NCI-H2029 treated with DMSO at 0.1 percent for 48 hours (cell line): ENCODE data around the gene EXOC2.
A peak's percentile ranks its signal among the peaks of the same experiment; 100 is the strongest.
"Not testable (repeated sequence)": the region's sequence is repeated elsewhere in the genome, so short reads cannot be mapped to it uniquely, and the experiment has no call there.

ENCODE experiments used
- DNase-seq: peaks from one replicate; lab custom pipeline; 2025; lab: John Stamatoyannopoulos, UW

EXOC2 gene

DNA sequence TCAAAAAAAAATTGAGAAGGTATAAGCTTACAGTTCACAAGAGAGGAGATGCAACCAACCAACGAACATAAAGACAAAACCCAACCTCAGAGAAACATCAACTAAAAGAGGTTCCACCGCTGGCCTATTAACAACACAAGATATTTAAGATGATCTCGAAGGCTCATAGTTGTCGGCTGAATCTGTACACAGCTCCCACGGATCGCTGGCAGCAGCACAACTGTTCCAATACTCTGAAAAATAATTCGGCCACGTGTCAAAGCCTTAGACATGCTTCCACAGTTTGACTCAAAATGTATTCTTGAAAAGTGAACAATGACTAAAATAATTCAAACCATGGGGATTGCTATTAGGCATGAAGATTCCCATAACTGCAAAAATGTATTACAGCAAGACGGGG lies 13.7 kb downstream of the EXOC2 start:
- DNase-seq = no peak

DNA sequence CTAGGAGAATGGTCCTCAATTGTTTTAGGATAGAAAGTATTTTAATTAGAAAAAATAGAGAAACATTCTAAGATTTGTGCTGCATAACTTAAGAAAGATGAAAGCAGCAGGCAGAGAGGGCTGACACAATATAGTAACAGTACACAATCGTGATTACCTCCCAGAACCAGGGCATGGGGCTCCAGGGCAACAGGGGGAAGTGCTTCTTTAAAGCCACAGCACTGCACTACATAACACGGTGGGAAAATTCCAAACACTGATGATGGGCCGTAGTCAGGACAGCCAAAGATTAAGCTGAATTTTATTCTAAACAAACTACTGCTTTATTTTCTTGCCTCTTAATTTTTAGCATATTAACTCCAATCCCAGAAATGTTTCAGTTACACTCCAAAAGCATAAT lies 14.4 kb downstream of the EXOC2 start:
- no peak for DNase-seq

DNA sequence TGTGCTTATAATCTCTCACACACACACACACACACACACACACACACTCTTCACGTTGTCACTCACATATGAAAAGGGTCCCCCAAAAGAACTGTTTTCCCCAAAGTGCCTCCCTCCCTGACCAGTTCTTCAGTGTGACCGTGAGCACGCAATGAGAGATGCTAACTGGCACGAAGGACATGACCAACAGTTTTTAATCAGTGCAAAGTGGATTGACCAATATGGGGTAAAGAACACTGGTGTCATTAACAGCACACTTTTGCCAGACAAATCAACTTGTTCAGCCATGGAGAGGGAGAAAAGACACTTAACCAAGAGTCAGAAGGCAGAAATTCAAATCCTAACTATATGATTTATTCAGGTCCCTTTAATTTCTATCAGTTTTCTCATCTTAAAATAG lies 15.0 kb downstream of the EXOC2 start:
- no peak for DNase-seq

DNA sequence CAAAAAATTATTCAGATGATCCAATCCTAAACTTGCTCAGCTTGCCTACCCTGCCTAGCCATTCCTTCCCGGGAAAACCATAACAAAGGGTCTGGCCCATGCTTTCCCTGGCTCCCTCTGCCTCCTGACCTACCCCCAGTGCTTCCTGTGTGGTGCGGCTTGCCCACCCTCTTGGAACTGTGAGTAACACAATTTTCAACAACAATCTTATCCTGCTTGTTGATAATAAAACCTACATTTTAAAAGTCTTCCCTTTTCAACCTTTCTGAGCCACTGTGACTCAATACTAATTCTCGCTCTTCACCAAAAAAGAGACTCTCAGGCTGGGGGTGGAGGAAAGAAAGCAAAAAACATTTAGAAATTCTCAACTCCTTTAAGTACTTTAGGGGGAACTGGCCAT lies 18.0 kb downstream of the EXOC2 start:
- no peak for DNase-seq

DNA sequence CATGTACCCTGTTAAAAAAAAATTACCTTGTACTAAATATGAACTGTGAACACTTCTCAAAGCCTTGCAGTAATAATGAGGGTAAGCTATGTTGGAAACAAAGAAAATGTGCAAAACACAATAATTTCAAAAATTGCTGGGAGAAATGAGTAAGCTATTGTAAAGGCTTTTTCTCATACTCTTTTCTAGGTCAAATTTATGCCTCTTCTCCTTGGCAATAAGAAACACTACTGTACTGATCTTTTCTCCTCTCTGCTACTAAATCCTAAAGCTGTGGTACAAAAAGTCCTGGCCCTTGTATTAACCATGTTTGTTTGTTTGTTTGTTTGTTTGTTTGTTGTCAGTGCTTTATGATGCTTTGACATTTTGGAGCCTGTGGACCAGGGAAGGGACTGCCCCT lies 18.5 kb downstream of the EXOC2 start:
- DNase-seq = no peak

DNA sequence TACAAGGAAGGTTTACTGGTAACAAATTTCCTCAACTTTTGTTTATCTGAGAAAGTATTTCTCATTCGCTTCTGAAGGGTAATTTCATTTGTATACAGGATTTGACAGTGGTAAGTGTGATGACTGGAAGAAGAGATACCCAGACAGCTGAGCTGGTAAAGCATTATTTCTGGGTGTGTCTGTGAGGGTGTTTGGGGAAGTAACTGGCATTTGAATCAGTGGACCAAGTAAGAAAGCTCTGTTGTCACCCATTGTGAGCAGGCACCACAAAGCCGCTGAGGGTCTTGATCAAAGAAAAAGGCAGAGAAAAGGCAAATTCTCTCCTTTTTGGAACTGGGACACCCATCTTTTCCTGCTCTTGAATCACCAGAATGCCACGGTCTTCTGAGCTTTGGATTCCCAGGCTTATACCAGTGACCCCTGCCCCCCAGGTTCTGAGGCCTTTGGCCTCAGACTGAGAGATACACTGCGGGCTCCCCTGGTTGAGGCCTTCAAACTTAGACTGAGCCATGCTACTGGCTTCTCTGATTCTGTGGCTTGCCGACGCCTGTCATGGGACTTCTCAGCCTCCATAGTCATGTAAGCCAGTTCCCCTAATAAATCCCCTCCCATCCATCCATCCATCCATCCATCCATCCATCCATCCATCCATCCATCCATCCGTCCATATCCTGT lies 25.5 kb downstream of the EXOC2 start:
- DNase-seq = no peak

DNA sequence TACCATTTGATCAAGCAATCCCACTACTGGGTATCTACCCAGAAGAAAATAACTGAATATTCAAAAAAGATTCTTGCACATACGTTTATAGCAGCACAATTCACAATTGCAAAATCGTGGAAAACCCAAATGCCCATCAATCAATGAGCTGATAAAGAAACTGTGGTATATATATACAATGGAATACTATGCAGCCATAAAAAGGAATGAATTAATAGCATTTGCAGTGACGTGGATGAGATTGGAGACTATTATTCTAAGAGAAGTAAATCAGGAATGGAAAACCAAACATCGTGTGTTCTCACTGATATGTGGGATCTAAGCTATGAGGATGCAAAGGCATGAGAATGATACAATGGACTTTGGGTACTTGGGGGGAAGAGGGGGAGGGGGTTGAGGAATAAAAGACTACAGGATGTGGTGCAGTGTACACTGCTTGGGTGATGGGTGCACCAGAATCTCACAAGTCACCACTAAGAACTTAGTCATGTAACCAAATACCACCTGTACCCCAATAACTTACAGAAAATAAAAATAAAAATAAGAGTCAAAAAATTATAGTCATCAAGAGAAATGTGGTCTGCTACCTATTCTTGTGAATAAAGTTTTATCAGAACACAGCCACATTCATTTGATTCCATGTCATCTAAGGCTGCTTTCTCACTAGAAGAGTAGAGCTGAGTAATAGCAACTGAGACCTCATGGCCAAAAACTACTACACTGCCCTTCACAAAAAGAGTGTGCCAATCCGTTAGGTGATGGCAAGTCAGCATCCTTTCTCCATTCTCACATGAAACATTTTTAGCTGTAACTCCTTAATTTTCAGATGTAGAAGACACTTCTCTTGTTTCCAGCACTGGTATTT lies 27.3 kb downstream of the EXOC2 start:
- DNase-seq = no peak

DNA sequence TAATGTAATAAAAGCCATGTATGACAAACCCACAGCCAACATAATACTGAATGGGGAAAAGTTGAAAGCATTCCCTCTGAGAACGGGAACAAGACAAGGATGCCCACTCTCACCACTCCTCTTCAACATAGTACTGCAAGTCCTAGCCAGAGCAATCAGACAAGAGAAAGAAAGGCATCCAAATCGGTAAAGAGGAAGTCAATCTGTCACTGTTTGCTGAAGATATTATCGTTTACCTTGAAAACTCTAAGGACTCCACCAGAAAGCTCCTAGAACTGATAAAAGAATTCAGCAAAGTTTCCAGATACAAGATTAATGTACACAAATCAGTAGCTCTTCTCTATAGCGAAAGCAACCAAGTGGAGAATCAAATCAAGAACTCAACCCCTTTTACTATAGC lies 29.2 kb downstream of the EXOC2 start:
- DNase-seq = not testable (repeated sequence)

DNA sequence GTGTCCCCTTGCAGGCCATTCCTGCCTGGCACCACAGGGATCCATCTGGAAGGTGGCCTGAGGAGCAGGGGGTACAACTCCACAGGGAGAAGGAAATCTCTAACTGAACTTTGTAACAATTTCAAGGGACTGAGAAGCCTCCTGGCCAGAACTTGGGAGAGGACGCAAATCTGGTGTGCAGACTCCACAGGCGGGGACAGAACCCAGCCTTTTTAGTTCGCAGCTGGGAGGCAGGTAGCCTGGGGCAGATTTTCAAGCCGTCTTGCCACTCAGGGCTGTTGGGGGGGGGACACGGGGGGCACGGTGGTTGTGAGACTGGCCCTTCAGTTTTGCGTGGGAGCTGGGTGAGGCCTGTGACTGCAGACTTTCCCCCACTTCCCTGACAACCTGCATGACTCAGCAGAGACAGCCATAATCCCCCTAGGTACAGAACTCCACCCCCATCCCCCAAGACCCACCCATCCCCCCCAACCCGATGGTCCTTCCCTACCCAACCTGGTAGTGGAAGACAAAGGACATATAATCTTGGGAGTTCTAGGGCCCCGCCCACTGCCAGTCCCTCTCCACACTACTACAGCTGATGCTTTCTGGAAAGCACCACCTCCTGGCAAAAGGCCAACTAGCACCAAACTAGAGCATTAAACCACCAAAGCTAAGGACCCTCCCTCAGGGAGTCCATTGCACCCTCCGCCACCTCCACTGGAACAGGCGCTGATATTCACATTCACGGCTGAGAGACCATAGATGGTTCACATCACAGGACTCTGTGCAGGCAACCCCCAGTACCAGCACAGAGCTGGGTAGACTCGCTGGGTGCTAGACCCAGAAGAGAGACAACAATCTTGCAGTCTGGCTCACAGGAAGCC lies 33.0 kb downstream of the EXOC2 start:
- peak; percentile 12 for DNase-seq

DNA sequence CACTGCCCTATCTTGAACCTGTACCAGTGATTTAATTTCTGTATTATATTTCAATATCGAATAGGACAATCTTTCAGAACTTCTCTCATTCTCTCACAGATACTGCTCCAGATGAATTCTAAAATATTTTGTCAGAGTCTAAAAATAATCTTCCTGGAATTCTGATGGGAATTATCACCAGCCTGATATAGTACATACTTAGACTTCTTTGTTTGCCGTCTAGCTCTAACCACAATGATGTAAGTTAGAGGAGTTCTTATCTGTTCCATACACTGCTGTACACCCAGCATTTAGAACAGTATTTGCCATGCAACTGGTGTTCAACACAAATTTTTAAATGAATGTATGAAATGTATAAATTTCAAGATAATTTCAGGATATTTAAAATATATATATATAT lies 34.7 kb downstream of the EXOC2 start:
- no peak for DNase-seq

DNA sequence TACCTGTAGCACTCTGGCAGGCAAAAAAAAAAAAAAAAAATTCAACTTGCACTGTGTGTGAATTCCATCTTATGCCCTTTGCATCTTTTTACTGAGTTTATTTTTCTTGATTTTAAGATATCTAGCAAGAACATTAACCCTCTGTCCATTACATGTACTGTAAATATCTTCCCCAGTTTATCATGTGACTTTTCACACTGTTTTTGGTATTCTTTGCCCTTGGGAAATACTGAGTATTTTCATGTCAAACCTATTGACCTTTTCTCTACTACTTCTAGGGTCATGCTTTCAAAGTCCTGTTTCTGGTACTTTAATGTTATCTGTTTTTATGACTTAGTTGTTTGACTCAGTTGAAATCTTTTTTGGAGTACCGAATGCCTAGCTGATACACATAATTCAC lies 35.2 kb downstream of the EXOC2 start:
- no peak for DNase-seq

DNA sequence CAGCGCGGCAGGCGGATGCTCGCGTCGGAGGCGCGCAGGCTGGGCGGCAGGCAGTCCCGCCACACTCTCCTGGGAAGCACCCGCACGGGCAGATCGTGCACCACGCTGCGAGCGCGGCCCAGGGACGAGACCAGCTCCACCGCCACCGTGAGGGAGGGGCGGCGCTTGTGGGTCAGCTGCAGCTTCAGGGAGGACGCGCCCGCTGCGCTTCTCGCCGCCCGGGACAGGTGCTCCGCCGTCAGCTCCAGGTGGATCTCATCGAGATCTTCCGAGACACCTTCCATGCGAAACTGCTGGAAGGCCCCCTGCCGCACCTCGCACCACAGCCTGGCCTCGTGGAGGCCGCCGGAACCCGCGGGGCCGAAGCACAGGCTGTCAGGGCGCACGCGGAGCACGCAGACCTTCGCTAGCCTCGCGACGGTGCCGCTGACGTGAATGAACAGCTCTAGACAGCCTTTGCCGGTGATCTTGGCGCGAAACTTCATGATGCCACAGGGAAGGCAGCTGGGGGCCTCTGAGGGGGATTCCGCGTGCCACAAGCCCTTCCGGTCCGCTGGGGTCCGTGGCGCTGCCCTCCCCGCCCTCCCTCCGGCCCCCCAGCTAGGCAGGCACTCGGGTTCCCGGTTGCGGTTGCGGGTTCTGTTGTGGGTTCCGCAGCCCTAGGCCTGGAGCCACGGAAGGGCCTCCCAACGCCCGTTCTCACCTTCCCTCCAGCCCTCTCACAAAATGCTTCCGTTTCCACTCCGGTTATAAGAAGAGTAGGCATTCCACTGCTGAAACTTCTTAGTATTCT lies 36.3 kb downstream of the EXOC2 start, which contains the start of gene HUS1B:
TSS of gene HUS1B (minus strand) at position 641 of the 793 bp plus-strand sequence. CDS start at position 485, 156 bp downstream.
- no peak for DNase-seq

DNA sequence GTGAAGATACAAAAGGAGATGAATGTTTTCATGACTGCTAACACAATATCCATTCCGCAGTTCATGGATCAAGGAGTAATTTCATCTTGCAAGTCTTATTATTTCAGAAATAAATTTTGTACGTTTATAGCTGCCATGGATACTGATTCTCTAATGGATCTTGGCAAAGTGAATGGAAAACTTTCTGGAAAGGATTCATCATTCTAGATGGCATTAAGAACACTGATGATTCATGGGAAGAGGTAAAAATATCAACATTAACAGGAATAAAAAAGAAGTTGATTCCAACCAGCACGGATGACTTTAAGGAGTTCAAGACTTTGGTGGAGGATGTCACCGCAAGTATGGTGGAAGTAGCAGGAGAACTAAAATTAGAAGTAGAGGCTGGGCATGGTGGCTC lies 38.8 kb downstream of the EXOC2 start:
- DNase-seq = no peak

DNA sequence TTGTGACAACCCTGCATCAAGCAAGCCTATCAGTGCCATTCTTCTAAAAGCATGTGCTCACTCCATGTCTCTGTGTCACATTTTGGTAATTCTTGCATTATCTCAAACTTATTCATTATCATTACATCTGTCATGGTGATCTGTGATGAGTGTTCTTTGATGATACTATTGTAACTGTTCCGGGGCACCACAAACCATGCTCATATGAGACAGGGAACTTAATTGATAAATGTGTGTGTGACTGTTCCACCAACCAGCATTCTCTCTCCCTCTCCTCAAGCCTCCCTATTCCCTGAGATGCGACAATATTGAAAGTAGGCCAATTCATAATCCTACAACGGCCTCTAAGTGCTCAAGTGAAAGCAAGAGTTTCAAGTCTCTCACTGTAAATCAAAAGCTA lies 40.1 kb downstream of the EXOC2 start:
- DNase-seq = no peak

DNA sequence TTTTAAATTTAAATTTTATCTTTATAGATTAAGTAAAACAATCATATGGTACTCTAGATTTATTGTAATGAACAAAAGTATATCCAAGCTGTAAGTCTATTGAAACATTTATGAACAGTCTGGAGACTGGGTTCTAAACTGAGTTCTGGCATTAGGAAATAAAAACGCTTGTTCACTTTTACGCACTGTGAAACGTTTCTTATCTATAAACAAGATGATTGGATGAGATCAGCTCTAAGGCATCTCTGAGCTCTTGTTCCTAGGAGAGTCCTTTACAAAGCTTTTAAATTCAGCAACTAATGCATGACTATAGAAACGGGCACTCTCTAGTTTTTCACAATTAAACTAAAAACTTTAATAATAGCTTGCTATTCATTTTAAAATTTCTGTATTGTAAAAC lies 42.8 kb downstream of the EXOC2 start:
- DNase-seq = no peak

DNA sequence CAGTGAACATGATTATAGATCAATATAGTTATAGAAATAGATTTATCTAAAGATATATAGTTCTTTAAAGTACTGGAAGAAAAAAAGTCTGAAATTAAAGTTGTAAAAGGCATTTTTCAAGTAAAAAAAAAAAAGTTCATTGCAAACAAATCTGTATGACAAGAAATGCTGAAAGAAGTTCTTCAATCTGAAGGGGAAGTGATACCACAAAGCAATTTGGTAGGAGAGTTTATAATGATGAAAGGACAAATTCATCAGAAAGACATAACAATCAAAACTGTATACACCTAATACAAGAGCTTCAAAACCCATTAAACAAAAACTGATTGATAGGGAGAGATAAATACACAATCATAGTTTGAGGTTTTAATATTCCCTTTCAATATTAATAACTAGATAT lies 50.1 kb downstream of the EXOC2 start:
- DNase-seq = no peak

DNA sequence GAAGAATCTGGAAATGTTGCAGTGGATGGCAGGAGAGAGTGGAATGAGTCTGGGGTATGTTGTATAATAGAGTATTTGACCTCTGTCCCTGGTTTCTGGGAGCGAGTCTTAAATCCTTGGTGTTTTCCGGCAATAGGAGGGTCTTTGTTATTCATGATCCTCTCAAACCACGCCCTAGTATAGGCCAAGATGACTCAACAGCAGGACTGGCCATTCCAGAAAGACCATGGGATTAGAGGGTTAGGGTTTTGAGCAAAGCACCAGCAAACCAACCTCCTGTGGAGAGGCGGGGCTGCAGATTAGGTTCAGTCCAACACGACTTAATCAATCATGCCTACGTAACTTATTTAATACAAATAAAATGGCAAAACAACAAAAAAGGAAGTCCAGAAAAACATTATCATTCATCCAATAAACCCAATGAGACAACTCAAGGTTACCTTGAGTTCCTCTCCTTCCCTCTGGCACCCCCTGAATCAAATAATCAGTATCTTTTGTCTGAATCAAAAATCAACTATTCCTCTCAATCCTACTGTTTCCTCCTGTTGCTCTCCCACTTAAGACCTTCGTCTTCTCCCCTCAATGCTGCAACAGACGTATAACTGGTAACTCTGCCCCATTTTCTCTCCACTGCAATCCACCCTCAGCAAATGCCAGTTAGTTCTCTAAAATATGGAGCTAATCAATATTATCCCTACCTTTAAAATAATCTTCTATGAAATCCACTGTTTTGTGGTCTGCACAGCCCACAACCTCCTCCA lies 51.5 kb downstream of the EXOC2 start:
- no peak for DNase-seq

DNA sequence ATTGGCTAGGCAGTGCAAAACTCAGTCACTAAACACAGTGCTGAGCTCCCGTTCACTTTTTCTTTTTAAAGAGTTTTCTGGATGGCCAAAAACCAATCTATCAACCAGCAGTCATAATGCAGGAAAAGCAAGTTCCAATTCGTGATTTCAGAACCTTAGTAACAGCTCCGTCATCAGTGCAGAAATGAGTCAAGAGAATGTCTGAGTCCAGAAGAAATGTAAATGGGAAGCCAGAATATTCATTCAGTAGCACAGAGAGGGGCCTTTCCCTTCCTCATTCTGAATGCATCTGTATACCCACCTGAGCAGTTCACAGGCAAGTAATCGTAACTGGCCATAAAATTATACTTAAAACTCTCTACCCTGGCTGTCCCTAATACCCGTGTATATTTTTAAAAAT lies 56.5 kb downstream of the EXOC2 start:
- DNase-seq = no peak

DNA sequence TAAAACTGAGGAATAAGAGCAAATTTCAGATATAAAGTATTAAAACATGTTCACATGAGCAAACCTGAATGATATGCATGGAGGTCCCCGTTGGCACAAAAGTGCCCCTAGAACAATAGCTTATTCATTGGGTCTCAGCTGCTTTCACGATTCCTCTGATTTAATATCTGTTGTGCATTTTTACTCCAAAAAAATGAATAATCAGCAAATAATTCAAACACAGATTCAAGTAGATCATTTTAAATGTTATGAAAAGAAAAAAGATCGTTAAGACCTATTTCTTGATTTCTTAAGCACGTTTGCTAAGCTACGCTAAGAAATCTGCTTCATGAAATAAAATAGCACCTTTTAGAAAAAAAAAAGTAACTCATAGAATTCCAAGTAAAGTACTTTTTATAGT lies 57.7 kb downstream of the EXOC2 start:
- no peak for DNase-seq

DNA sequence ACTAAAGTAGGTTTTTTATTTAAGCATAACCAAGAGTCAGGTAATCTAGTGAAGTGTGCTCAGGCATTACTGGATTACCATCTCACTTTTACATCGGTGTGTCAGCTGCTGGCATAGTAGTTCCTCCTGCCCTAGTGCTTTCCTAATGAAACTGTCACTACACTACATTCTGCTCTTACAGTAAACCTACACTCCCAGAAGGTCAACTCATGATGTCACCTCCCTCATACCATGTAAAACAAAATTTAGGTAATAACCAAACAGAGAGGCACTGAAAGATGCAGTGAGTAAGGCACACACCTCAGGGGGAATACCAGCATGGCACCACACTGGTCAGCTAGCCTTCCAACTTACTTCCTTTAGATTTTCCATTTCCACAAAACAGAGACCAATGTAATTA lies 59.3 kb downstream of the EXOC2 start:
- no peak for DNase-seq

DNA sequence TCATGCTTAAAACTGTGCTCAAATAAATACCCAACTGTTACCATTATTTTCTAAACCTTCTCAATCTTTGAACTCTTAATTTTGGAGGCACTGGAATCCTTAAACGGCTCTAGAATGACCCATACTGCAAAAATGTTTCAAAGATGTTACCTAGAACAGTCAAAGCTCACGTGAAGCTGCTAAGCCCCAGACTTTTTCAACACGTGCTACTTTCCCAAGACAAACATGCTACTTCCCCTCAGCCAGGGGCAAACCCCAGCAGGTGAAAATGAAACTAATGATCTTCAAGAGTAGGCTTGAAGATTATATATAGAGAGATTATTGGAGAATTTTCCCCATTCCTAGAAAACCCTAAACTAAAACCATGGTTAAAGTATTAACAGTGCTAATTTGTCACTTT lies 64.2 kb downstream of the EXOC2 start:
- no peak for DNase-seq
